Panc1 (cell line): ENCODE measurements around the gene DTNB. TPM values are rescaled to one million over a fixed set of nuclear protein-coding genes. Genes with fewer than 3 reads are reported as not detected.

Source experiments
- ATAC-seq: fragments of 200-7000 bp; cut with Tn5 transposase; 2 replicates; pipeline ENCODE4 v1.9.1; 2020; ENCODE audit warnings: mild to moderate bottlenecking, moderate library complexity
- BruUV-seq: library from RNA; stranded (reverse); fragments of 400-500 nt; replicated peaks from 2 replicates; lab custom pipeline; 2021; lab: Mats Ljungman, UMichigan
- CTCF ChIA-PET: fragments of 300-600 bp; sonication (Branson Sonifier 250); formaldehyde crosslinking; loops from one replicate; lab custom pipeline; 2022; ENCODE audit warnings: antibody characterized with exemption; lab: Charles Lee
- POLR2A ChIA-PET: fragments of 300-600 bp; sonication (Branson Sonifier 250); formaldehyde crosslinking; loops from one replicate; lab custom pipeline; 2022; ENCODE audit warnings: antibody characterized with exemption; lab: Charles Lee
- DNase-seq: peaks from one replicate; pipeline ENCODE4 v3.0.0-alpha.2; 2010; ENCODE audit warnings: low read depth, low spot score
- H3K27ac ChIP-seq: 2 replicates; pipeline ENCODE4 v1.5.1; 2011; ENCODE audit warnings: mild to moderate bottlenecking, low read length, inconsistent platforms
- H3K27me3 ChIP-seq: fragments of 200-500 bp; sonication (Bioruptor generic); 2 replicates; pipeline ENCODE4 v1.6.0; 2014; ENCODE audit warnings: low read length, inconsistent platforms; ENCODE audit not compliant: control insufficient read depth, insufficient read depth
- H3K36me3 ChIP-seq: fragments of 200-500 bp; sonication (Bioruptor generic); 2 replicates; pipeline ENCODE4 v1.5.1; 2014; ENCODE audit warnings: inconsistent platforms, mild to moderate bottlenecking, low read length, moderate library complexity; ENCODE audit not compliant: control insufficient read depth, insufficient read depth
- H3K4me1 ChIP-seq: 2 replicates; pipeline ENCODE4 v1.5.1; 2011; ENCODE audit warnings: inconsistent platforms, mild to moderate bottlenecking, low read length, moderate library complexity; ENCODE audit not compliant: control insufficient read depth, insufficient read depth
- H3K4me3 ChIP-seq, 2 experiments: 2 replicates each; pipeline ENCODE4 v1.5.1; 2011 to 2012; ENCODE audit warnings: low read depth in 2 of 2, low read length in 2 of 2, mild to moderate bottlenecking in 2 of 2, inconsistent platforms in 1 of 2, moderate library complexity in 1 of 2
- H3K9me3 ChIP-seq: fragments of 200-500 bp; sonication (Bioruptor generic); 2 replicates; pipeline ENCODE4 v1.5.1; 2014; ENCODE audit warnings: low read depth, mild to moderate bottlenecking, inconsistent platforms, low read length, moderate library complexity; ENCODE audit not compliant: control insufficient read depth, insufficient read depth
- POLR2AphosphoS5 ChIP-seq: IDR thresholded peaks from 2 replicates; pipeline ENCODE4 v1.6.1; 2012; ENCODE audit warnings: mild to moderate bottlenecking, low read depth, low read length, moderate library complexity
- SIN3A ChIP-seq: IDR thresholded peaks from 2 replicates; pipeline ENCODE4 v1.6.1; 2012; ENCODE audit warnings: low read depth, mild to moderate bottlenecking, low read length, moderate library complexity, borderline replicate concordance; ENCODE audit not compliant: insufficient read depth
- TCF7L2 ChIP-seq: IDR thresholded peaks from 2 replicates; pipeline ENCODE4 v1.6.1; 2011; ENCODE audit warnings: mild to moderate bottlenecking, low read depth, low read length, inconsistent platforms
- in situ Hi-C: cut with HindIII; loops from 2 replicates; pipeline ENCODE4 v1.10.0; 2016; ENCODE audit warnings: low sequenced_read_pairs, low pct_unique_long_range_greater_than_20kb
- intact Hi-C: fragments of 100-400 bp; cut with micrococcal nuclease; formaldehyde crosslinking; loops from one replicate; pipeline ENCODE4 v1.10.0; 2022; ENCODE audit not compliant: unreplicated experiment
- total RNA-seq: library from RNA; stranded (reverse); gene quantifications from one replicate; pipeline ENCODE4 v1.2.1, GENCODE V29; 2021; ENCODE audit not compliant: unreplicated experiment
- TF ChIP-seq, protein P1 (sequence below), 2 experiments: IDR thresholded peaks; 2 replicates each; pipeline ENCODE4 v1.6.1; 2011 to 2012; ENCODE audit warnings: low read depth in 2 of 2, control low read depth in 1 of 2, low read length in 1 of 2, mild to moderate bottlenecking in 1 of 2, moderate library complexity in 1 of 2; ENCODE audit not compliant: insufficient read depth in 1 of 2
- TF ChIP-seq, protein P2 (sequence below): fragments of 450-650 bp; IDR thresholded peaks from 2 replicates; pipeline ENCODE4 v1.5.1; 2017; ENCODE audit warnings: mild to moderate bottlenecking

DTNB gene
- total RNA-seq, 1 experiment from 2014 or later = 37.8 TPM

DNA sequence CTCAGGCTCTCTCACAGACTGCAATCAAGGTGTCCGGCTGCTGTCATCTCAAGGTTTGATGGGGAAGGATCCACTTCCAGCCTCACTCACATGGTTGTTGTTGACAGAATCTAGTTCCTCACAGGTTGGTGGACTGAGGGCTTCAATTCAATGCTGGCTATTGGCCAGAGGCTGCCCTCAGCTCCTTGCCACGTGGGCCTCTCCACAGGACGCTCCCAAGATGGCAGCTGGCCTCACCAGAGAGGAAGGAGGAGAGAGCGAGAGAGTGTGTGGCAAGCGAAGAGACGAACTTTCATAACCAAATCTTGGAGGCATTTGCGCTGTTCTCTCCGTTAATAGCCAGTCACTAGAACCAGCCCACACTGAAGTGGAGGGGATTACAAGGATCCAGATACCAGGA lies 318.1 kb downstream of the DTNB start:
- ChIA-PET CTCF (no interaction called here), POLR2A (no interaction called here)
- Histone ChIP-seq H3K4me3 (no peak overlapping the region), H3K36me3 (no peaks in the 10 kb centered on the region), H3K27ac (no peak overlapping the region), H3K9me3 (no peaks in the 10 kb centered on the region), H3K4me1 (no peaks in the 10 kb centered on the region), H3K27me3 (no peaks in the 10 kb centered on the region; the same call in 1 of the 2 replicates)
- in situ Hi-C loops = no loop called here
- ATAC-seq (no peak), DNase-seq (no peak)
- intact Hi-C loops = no loop called here
- no TSS peak for BruUV-seq
- TF ChIP-seq POLR2AphosphoS5 (no peak), TCF7L2 (no peak), SIN3A (no peak)
- TF ChIP-seq, protein P1, sequence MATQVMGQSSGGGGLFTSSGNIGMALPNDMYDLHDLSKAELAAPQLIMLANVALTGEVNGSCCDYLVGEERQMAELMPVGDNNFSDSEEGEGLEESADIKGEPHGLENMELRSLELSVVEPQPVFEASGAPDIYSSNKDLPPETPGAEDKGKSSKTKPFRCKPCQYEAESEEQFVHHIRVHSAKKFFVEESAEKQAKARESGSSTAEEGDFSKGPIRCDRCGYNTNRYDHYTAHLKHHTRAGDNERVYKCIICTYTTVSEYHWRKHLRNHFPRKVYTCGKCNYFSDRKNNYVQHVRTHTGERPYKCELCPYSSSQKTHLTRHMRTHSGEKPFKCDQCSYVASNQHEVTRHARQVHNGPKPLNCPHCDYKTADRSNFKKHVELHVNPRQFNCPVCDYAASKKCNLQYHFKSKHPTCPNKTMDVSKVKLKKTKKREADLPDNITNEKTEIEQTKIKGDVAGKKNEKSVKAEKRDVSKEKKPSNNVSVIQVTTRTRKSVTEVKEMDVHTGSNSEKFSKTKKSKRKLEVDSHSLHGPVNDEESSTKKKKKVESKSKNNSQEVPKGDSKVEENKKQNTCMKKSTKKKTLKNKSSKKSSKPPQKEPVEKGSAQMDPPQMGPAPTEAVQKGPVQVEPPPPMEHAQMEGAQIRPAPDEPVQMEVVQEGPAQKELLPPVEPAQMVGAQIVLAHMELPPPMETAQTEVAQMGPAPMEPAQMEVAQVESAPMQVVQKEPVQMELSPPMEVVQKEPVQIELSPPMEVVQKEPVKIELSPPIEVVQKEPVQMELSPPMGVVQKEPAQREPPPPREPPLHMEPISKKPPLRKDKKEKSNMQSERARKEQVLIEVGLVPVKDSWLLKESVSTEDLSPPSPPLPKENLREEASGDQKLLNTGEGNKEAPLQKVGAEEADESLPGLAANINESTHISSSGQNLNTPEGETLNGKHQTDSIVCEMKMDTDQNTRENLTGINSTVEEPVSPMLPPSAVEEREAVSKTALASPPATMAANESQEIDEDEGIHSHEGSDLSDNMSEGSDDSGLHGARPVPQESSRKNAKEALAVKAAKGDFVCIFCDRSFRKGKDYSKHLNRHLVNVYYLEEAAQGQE (IDR thresholded peaks at IDR 0.05; ENCODE audit: insufficient read depth in 1 of 2, low read depth in 2 of 2, low read length in 1 of 2) = no peak
- TF ChIP-seq, protein P2, sequence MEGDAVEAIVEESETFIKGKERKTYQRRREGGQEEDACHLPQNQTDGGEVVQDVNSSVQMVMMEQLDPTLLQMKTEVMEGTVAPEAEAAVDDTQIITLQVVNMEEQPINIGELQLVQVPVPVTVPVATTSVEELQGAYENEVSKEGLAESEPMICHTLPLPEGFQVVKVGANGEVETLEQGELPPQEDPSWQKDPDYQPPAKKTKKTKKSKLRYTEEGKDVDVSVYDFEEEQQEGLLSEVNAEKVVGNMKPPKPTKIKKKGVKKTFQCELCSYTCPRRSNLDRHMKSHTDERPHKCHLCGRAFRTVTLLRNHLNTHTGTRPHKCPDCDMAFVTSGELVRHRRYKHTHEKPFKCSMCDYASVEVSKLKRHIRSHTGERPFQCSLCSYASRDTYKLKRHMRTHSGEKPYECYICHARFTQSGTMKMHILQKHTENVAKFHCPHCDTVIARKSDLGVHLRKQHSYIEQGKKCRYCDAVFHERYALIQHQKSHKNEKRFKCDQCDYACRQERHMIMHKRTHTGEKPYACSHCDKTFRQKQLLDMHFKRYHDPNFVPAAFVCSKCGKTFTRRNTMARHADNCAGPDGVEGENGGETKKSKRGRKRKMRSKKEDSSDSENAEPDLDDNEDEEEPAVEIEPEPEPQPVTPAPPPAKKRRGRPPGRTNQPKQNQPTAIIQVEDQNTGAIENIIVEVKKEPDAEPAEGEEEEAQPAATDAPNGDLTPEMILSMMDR = no peak

DNA sequence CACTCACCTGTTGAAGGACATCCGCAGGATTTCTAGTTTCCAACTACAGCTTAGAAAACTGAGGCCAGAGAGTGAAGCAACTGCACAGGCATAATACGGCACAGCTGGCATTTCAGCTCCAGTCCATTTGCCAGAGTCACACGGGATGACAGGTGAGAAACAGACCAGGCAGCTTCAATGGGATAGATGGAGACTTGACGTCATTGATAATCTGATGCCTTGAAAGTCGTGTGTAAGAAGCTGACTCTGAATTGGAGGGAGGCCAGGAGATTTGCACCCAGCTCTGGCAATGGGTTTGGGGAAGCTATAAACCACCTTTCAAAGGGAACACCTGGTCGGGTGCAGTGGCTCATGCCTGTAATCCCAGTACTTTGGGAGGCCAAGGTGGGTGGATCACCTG lies 319.3 kb downstream of the DTNB start:
- ChIA-PET POLR2A (no interaction called here), CTCF (no interaction called here)
- H3K27me3 ChIP-seq = no peaks in the 10 kb centered on the region; the same call in 1 of the 2 replicates
- no TSS peak for BruUV-seq
- no peak overlapping the region for H3K27ac ChIP-seq
- H3K36me3 ChIP-seq = no peaks in the 10 kb centered on the region
- TF ChIP-seq TCF7L2 = no peak
- no peak for TF ChIP-seq SIN3A
- TF ChIP-seq, protein P1 (IDR thresholded peaks at IDR 0.05; ENCODE audit: insufficient read depth in 1 of 2, low read depth in 2 of 2, low read length in 1 of 2) = no peak
- TF ChIP-seq, protein P2 = no peak
- no peak for TF ChIP-seq POLR2AphosphoS5
- H3K4me3 ChIP-seq = no peak overlapping the region
- in situ Hi-C loops = no loop called here
- intact Hi-C loops = no loop called here
- ATAC-seq (no peak), DNase-seq (no peak)
- no peaks in the 10 kb centered on the region for H3K9me3 ChIP-seq
- H3K4me1 ChIP-seq = no peaks in the 10 kb centered on the region
